Measurements from ENCODE around the gene SUSD3. TPM values are rescaled to one million over a fixed set of nuclear protein-coding genes. Genes with fewer than 3 reads are reported as not detected.

SUSD3 gene
- total RNA-seq, 1 experiment from 2014 or later: 2.2 TPM

DNA sequence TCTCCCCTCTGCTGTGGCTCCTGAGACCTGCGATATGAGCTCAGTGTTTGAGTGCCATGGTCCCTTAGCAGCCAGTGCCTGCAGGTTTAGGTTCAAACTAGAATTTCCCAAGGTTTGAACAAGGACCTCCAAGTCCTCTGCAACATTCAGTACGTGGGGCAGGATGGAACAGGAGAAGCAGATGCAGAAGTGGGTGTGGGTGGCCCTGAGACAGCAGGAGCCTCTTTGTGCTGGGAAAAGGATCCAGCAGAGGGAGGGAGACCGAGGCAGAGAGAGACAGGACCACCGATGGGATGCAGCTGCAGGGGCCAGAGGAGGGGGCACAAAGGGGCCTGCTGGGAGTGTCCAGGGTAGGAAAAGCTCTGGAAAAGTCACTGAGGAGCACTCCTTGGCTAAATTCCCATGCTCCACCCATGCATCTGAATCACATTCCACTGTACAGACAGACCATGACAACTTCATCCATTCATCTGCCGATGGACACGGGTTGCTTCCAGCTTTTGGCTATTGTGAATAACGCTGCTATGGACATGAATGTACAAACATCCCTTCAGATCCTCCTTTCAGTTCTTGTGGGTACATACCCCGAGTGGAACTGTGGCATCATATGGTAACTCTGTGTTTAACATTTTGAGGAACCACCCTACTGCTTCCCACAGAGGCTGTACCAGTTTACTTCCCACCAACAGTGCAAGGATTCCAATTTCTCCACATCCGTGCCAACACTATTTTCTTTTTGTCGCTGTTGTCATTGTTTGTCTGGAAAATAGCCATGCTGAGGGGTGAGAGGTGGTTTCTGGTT is 26.7 kb upstream of the SUSD3 start:
- Histone ChIP-seq H3K27me3 (replicated peaks; ENCODE audit: control insufficient read depth, insufficient read depth, low read length) (no peaks in the 10 kb centered on the region), H3K4me3 (ENCODE audit: low read depth, low read length) (no peak overlapping the region), H3K36me3 (ENCODE audit: control insufficient read depth, insufficient read depth, low read length) (no peaks in the 10 kb centered on the region; the same call in 1 of the 2 replicates), H3K9me3 (no peaks in the 10 kb centered on the region), H3K4me1 (no peaks in the 10 kb centered on the region)
- no peak for DNase-seq
- ChIA-PET POLR2A (no interaction called here), CTCF (no interaction called here)
- Mint-ChIP-seq H3K36me3 (ENCODE audit: insufficient read depth, unreplicated experiment) (peaks cover 7% of the 10 kb centered on the region), H3K27ac (ENCODE audit: unreplicated experiment) (no peak overlapping the region), H3K4me3 (ENCODE audit: unreplicated experiment) (no peak overlapping the region), H3K9me3 (ENCODE audit: unreplicated experiment) (no peaks in the 10 kb centered on the region), H3K27me3 (ENCODE audit: insufficient read depth, unreplicated experiment) (no peaks in the 10 kb centered on the region), H3K4me1 (ENCODE audit: low read depth, unreplicated experiment) (no peaks in the 10 kb centered on the region)
- TF ChIP-seq, protein P1, sequence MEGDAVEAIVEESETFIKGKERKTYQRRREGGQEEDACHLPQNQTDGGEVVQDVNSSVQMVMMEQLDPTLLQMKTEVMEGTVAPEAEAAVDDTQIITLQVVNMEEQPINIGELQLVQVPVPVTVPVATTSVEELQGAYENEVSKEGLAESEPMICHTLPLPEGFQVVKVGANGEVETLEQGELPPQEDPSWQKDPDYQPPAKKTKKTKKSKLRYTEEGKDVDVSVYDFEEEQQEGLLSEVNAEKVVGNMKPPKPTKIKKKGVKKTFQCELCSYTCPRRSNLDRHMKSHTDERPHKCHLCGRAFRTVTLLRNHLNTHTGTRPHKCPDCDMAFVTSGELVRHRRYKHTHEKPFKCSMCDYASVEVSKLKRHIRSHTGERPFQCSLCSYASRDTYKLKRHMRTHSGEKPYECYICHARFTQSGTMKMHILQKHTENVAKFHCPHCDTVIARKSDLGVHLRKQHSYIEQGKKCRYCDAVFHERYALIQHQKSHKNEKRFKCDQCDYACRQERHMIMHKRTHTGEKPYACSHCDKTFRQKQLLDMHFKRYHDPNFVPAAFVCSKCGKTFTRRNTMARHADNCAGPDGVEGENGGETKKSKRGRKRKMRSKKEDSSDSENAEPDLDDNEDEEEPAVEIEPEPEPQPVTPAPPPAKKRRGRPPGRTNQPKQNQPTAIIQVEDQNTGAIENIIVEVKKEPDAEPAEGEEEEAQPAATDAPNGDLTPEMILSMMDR (IDR thresholded peaks at IDR 0.05; ENCODE audit: insufficient read depth in 1 of 2, low read depth in 1 of 2, low read length in 1 of 2, severe bottlenecking in 1 of 2, unreplicated experiment in 1 of 2): no peak
- BruUV-seq (replicated peaks): no TSS peak
- intact Hi-C loops (cut with micrococcal nuclease; ENCODE audit: unreplicated experiment): no loop called here

DNA sequence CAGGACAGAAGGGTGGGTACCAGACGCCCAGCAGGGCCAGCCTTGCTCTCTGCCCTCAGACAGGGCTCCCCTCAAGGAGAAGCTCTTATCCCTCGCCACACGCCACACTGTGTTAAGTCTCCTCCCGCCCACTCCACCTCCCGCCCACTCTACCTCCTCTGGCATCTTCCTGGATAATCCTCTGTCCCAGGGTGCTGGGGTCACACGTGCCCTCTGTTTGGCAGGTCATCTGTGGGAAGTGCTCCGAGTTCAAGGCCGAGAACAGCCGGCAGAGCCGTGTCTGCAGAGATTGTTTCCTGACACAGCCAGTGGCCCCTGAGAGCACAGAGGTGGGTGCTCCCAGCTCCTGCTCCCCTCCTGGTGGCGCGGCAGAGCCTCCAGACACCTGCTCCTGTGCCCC is 26.0 kb upstream of the SUSD3 start:
- no peak overlapping the region for H3K4me3 Mint-ChIP-seq (ENCODE audit: unreplicated experiment)
- no peaks in the 10 kb centered on the region for H3K4me1 Mint-ChIP-seq (ENCODE audit: low read depth, unreplicated experiment)
- no peaks in the 10 kb centered on the region for H3K27me3 Mint-ChIP-seq (ENCODE audit: insufficient read depth, unreplicated experiment)
- no peaks in the 10 kb centered on the region for H3K9me3 Mint-ChIP-seq (ENCODE audit: unreplicated experiment)
- Histone ChIP-seq H3K4me3 (ENCODE audit: low read depth, low read length) (no peak overlapping the region), H3K36me3 (ENCODE audit: control insufficient read depth, insufficient read depth, low read length) (no peaks in the 10 kb centered on the region; the same call in 1 of the 2 replicates), H3K27me3 (replicated peaks; ENCODE audit: control insufficient read depth, insufficient read depth, low read length) (no peaks in the 10 kb centered on the region), H3K9me3 (no peaks in the 10 kb centered on the region), H3K4me1 (no peaks in the 10 kb centered on the region)
- POLR2A ChIA-PET: no interaction called here
- TF ChIP-seq, protein P1 (IDR thresholded peaks at IDR 0.05; ENCODE audit: insufficient read depth in 1 of 2, low read depth in 1 of 2, low read length in 1 of 2, severe bottlenecking in 1 of 2, unreplicated experiment in 1 of 2): no peak
- CTCF ChIA-PET: no interaction called here
- intact Hi-C loops (cut with micrococcal nuclease; ENCODE audit: unreplicated experiment): no loop called here
- no peak overlapping the region for H3K27ac Mint-ChIP-seq (ENCODE audit: unreplicated experiment)
- no peak for DNase-seq
- H3K36me3 Mint-ChIP-seq (ENCODE audit: insufficient read depth, unreplicated experiment): peaks cover 7% of the 10 kb centered on the region
- BruUV-seq (replicated peaks): no TSS peak

DNA sequence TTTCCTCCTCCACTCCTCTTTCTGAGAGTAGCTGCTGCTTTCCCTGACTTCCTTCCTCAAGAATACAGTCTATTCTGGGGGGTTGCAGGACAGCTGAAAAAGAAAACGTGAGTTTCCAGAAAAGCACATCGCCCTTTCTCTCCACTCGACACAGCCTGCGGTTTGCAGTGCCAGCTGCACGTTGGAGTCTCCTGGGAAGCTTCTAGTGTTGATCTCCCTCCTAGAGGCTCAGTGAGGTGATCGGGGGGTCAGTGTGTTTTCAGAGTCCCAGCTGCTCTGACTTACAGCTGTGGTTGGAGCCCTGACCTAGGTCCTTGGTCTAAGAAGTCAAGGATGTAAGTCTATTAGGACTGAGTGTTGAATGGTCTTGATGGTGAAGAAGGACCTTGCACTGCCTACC is 25.0 kb upstream of the SUSD3 start:
- ChIA-PET POLR2A (no interaction called here), CTCF (no interaction called here)
- no TSS peak for BruUV-seq (replicated peaks)

More for the DNA sequence above, 25.0 kb upstream of the SUSD3 start:
- H3K4me3 Mint-ChIP-seq (ENCODE audit: unreplicated experiment): no peak overlapping the region
- TF ChIP-seq, protein P1 (IDR thresholded peaks at IDR 0.05; ENCODE audit: insufficient read depth in 1 of 2, low read depth in 1 of 2, low read length in 1 of 2, severe bottlenecking in 1 of 2, unreplicated experiment in 1 of 2): no peak
- no peaks in the 10 kb centered on the region for H3K4me1 ChIP-seq
- no peaks in the 10 kb centered on the region for H3K9me3 Mint-ChIP-seq (ENCODE audit: unreplicated experiment)
- no peaks in the 10 kb centered on the region for H3K4me1 Mint-ChIP-seq (ENCODE audit: low read depth, unreplicated experiment)
- no peaks in the 10 kb centered on the region for H3K27me3 ChIP-seq (replicated peaks; ENCODE audit: control insufficient read depth, insufficient read depth, low read length)
- intact Hi-C loops (cut with micrococcal nuclease; ENCODE audit: unreplicated experiment): no loop called here
- H3K27me3 Mint-ChIP-seq (ENCODE audit: insufficient read depth, unreplicated experiment): no peaks in the 10 kb centered on the region
- H3K9me3 ChIP-seq: no peaks in the 10 kb centered on the region
- no peaks in the 10 kb centered on the region; the same call in 1 of the 2 replicates for H3K36me3 ChIP-seq (ENCODE audit: control insufficient read depth, insufficient read depth, low read length)
- DNase-seq: no peak
- peaks cover 14% of the 10 kb centered on the region for H3K36me3 Mint-ChIP-seq (ENCODE audit: insufficient read depth, unreplicated experiment)
- H3K27ac Mint-ChIP-seq (ENCODE audit: unreplicated experiment): no peak overlapping the region
- no peak overlapping the region for H3K4me3 ChIP-seq (ENCODE audit: low read depth, low read length)
